Measurements from ENCODE around the gene UPK3A. TPM values are rescaled to one million over a fixed set of nuclear protein-coding genes. Genes with fewer than 3 reads are reported as not detected.

Gene UPK3A
- total RNA-seq, 4 donors from 2014 or later: not detected

DNA sequence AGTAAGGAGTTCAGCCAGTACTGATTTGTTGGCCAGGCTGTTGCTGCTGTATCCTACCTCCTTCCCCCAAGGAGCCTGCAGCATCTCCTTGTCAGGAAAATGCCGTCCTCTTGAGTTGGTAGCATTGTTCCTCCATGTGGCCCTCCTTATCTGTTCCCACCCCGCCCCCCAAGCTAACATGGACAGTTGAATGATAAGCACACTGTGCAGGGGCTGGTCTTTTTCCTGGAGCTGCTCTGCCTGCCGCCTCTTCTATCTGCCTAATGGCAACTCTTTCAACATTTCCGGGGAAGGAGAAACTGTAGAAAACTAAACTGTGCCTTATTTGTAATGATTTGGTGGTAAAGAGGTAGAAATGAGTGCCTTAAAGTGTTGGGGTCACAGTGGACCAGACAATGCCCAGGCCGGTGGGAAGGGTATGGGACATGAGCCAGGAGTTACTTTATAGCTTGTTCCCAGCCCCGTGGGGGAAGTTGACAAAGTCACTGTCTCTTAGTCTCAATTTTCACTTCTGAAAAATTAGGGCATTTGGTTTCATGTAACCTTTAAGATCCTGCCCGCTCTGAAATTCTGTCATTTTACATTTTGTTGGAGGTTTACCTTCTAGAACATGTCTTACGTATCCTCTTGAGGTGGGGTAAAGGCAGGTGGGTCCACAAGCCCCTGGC lies 29.4 kb downstream of the UPK3A start:
- H3K4me1 ChIP-seq: peaks cover 0 to 70% (median 29%) of the 10 kb centered on the region in 3 donors
- H3K4me3 ChIP-seq: no peak overlapping the region
- H3K27ac ChIP-seq: peak overlapping the region in 1 of 4 donors; percentile 19
- TF ChIP-seq, protein P1, sequence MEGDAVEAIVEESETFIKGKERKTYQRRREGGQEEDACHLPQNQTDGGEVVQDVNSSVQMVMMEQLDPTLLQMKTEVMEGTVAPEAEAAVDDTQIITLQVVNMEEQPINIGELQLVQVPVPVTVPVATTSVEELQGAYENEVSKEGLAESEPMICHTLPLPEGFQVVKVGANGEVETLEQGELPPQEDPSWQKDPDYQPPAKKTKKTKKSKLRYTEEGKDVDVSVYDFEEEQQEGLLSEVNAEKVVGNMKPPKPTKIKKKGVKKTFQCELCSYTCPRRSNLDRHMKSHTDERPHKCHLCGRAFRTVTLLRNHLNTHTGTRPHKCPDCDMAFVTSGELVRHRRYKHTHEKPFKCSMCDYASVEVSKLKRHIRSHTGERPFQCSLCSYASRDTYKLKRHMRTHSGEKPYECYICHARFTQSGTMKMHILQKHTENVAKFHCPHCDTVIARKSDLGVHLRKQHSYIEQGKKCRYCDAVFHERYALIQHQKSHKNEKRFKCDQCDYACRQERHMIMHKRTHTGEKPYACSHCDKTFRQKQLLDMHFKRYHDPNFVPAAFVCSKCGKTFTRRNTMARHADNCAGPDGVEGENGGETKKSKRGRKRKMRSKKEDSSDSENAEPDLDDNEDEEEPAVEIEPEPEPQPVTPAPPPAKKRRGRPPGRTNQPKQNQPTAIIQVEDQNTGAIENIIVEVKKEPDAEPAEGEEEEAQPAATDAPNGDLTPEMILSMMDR (IDR thresholded peaks at IDR 0.05): no peak
- TF ChIP-seq POLR2AphosphoS5 (IDR thresholded peaks at IDR 0.05): no peak
- no peaks in the 10 kb centered on the region for H3K27me3 ChIP-seq
- no peak for ATAC-seq
- H3K36me3 ChIP-seq: no peaks in the 10 kb centered on the region
- H3K9me3 ChIP-seq: no peaks in the 10 kb centered on the region
- WGBS, 2 donors (ENCODE audit: low coverage in 1 of 2): 66% methylated on average over 5 to 7 of the region's 8 CpGs

DNA sequence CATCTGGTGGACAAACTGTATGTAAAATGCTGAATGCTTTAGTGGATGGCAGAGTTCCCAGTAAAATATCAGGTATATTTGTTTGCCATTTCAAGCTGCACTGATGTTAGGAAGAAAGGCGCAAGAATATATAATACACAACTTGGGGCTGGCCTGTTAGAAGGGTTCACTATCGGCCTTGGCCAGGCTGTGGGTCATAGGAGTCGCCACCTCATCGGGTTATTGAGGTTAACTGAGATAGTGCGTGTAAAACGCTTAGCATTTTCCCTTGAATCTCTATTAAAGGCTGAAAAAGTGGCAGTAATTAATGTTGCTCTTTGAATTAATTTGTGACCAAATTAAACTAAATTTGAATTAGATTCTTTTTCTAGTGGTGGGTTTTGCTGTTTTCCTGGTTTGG lies 30.0 kb downstream of the UPK3A start:
- no peak for ATAC-seq
- Histone ChIP-seq H3K27me3 (no peaks in the 10 kb centered on the region), H3K27ac (no peak overlapping the region), H3K4me1 (peaks cover 0 to 74% (median 34%) of the 10 kb centered on the region in 3 donors), H3K9me3 (no peaks in the 10 kb centered on the region), H3K4me3 (no peak overlapping the region), H3K36me3 (no peaks in the 10 kb centered on the region)
- no peak for TF ChIP-seq EP300 (IDR thresholded peaks at IDR 0.05)
- TF ChIP-seq, protein P1 (IDR thresholded peaks at IDR 0.05): no peak
- no peak for TF ChIP-seq POLR2A (IDR thresholded peaks at IDR 0.05)
- TF ChIP-seq POLR2AphosphoS5 (IDR thresholded peaks at IDR 0.05): no peak
- 90 to 97% methylated on average over 6 of the region's 6 CpGs for WGBS, 2 donors (ENCODE audit: low coverage in 1 of 2)

DNA sequence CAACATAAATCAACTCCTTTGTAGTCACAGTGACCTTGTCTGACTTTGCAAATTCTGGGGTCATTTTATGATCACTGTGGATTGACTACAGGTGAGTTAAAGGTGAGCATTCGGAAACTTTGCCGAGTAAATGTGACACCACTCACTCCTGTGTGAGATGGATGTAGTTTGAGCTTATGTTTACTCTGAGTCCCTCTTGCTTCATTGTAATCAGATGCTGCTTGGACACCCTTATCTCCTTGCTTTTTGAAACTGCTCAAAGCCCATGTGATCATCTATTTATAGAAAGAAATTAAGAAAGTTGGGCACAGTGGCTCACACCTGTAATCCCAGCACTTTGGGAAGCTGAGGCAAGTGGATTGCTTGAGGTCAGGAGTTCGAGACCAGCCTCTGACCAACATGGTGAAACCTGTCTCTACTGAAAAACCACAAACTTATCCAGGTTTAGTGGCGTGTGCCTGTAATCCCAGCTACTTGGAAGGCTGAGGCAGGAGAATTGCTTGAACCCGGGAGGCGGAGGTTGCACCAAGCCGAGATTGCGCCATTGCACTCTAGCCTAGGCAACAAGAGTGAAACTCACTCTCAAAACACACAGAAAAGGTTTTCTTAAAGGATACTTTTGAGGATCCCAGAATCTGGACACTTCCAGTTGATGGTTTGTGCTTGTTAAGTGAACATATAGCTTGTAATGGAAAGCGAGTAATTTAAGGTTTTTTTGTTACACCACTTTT lies 32.2 kb downstream of the UPK3A start:
- peaks cover 0 to 65% (median 29%) of the 10 kb centered on the region in 3 donors for H3K4me1 ChIP-seq
- peaks cover 0 to under 1% of the 10 kb centered on the region in 2 donors for H3K36me3 ChIP-seq
- no peak for ATAC-seq
- H3K4me3 ChIP-seq: no peak overlapping the region
- H3K27ac ChIP-seq: peak overlapping the region; percentile 85 to 96 (median 86)
- 79 to 92% methylated on average over 3 to 9 of the region's 9 CpGs for WGBS, 2 donors (ENCODE audit: low coverage in 1 of 2)
- TF ChIP-seq EP300 (IDR thresholded peaks at IDR 0.05) (no peak), POLR2A (IDR thresholded peaks at IDR 0.05) (no peak), POLR2AphosphoS5 (IDR thresholded peaks at IDR 0.05) (no peak)
- TF ChIP-seq, protein P1 (IDR thresholded peaks at IDR 0.05): no peak
- H3K27me3 ChIP-seq: no peaks in the 10 kb centered on the region
- H3K9me3 ChIP-seq: no peaks in the 10 kb centered on the region

DNA sequence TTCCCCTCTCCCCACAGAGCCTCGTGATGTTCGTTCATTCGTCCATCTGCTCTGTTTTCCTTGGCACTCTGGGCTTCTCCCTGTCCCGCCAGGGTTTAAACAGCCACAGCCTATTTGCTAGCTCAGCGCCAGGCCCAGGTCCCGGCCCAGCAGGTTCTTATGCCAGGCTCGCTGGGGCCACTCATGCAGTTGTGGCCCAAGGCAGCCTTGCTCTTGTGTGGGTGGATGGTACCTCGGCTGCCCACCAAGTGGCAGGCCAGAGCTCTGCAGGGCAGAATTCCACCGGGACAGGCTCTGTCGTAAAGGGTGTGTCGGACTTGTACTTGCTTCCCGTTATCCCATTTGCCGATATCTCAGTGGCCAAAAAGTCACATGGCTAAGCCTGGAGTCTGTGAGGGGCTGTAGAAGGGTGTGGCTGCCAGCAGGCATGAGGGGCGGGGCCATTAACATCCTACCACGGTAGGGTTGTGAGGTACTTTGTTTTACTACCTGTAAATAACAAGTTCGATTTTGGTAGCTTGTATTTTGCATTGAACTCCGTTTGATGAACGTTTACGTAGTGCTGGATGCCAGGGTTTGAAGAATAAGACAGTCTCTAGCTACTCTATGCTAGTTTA lies 32.9 kb downstream of the UPK3A start:
- peak overlapping the region in 1 of 2 donors; percentile 8 for H3K4me3 ChIP-seq

More for the DNA sequence above, 32.9 kb downstream of the UPK3A start:
- TF ChIP-seq, protein P1 (IDR thresholded peaks at IDR 0.05): peak in 3 of 4 experiments; percentile 51 to 75 (median 60)
- TF ChIP-seq EP300 (IDR thresholded peaks at IDR 0.05): no peak
- TF ChIP-seq POLR2AphosphoS5 (IDR thresholded peaks at IDR 0.05): peak; percentile 43
- TF ChIP-seq POLR2A (IDR thresholded peaks at IDR 0.05): no peak
- WGBS, 2 donors (ENCODE audit: low coverage in 1 of 2): 30 to 34% methylated on average over 9 to 12 of the region's 19 CpGs
- Histone ChIP-seq H3K9me3 (no peaks in the 10 kb centered on the region), H3K36me3 (peaks cover 0 to 8% of the 10 kb centered on the region in 2 donors), H3K4me1 (peaks cover 0 to 59% (median 29%) of the 10 kb centered on the region in 3 donors), H3K27ac (peak overlapping the region; percentile 85 to 96 (median 86)), H3K27me3 (no peaks in the 10 kb centered on the region)
- ATAC-seq: peak; percentile 73

Measured in gastroesophageal sphincter (tissue), 4 donors.